Stimulated activated CD8-positive, alpha-beta memory T cell treated with anti-CD3 and anti-CD28 coated beads, Interleukin-7, amount 100 ng/mL, for 4 hours (primary cell): ENCODE measurements around the gene PKP1.

Experiments
- DNase-seq, 2 donors: peaks; one replicate each; pipeline ENCODE4 v3.0.0-alpha.2; 2020; ENCODE audit warnings: low read depth in 2 of 2

Gene PKP1

GRCh38 chr1:201307760-201308499, 24.6 kb downstream of the PKP1 start:
- no peak for DNase-seq

DNA sequence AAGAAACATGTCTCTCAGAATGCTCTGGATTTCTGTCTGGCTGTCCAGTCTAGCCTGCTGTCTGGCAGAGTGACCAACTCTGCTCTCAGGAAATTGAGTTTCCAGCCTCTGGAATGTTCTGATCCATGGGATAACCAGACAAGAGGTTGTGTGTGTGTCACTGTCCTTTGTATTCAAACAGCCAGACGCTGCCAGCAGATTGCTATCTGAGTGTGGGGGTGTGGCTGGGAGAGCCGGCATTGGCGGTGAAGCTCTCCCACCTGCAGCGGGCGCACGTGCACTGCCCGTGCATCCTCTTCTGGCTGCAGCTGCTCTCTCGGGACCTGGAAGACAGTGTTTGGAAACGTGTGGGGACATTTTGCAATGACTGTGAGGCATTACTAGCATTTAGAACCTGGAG, 26.1 kb downstream of the PKP1 start:
- DNase-seq = no peak

DNA sequence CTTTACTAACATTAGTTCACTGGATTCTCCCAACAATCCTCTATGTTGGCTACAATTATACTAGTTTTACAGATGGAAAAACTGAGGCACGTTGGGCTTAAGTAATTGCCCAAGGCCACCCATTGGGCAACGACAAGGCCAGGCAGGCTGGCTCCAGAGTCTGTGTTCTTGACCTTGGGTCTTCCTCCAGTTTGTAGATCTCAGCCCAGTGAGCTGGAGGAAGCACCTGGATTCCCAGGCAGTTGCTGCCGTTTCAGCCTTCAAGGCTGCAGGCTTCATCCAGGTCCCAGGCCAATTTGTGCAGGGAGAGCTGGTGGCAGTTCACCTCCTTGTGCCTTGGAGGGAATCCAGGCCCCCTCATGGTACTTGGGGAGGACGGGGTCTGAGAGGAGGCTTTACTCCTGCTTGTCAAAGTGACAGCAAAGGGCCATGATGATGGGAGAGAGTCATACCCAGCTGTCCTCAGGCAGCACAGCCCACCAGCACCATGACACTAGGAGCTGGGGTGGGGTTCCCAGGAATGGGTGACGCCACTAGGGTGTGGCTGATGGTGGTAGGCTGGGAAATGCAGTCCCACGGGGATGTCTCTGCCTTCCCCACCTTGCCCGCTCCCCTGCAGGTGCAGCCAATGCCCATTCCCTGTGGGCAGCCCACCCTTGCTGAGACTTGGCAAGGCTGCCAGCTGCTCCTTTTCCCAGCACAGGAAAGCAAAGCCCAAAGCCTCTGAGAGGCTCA, 27.1 kb downstream of the PKP1 start:
- DNase-seq = no peak

DNA sequence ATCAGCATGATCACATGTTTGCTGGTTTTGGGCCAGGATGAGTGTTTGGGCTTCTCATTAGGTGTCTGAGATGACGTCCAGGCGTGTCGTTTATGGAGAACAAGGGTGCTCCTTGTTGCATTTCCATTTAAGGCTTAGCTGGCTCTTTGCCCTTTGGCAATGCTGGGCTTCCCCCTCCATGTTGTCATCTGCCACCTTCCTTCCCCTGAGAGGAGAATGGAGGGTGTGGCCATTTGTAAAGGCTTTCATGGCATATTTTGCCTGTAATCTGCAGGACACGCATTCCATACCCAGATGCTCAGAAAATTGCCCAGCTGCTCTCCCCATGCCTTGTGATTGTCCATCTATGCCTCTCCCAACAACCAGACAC, 27.7 kb downstream of the PKP1 start:
- no peak for DNase-seq

DNA sequence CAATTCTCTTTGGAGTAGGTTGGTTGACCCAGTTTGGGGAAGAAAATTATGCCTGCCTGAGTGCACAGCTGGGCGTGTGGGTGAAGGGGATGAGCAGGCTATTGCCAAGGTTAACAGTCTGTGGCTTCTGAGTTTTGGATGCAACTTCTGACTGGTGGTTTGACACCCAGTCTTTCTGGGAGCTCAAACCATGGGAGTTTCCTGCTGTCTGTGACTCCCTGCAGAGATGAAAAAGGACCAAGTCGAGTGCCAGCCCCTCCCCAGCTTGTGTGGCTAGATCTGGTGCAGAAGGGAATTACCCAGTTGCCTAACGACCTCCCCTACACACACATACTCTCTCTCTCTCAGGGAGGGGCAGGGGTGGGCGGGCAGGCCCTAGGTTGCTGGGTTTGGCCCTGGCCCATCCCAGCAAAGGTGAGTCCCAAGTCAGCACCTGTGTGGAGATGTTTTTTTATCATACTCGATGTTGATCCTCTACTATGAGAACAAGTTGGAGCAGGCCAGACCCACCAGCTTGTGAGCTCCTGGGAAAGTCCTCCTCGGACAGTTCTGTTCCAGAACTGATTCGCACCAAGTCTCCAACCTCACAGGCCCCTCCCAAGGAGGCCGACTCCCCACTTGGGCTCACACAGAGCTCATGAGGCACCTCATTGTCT, 28.2 kb downstream of the PKP1 start:
- DNase-seq = no peak

DNA sequence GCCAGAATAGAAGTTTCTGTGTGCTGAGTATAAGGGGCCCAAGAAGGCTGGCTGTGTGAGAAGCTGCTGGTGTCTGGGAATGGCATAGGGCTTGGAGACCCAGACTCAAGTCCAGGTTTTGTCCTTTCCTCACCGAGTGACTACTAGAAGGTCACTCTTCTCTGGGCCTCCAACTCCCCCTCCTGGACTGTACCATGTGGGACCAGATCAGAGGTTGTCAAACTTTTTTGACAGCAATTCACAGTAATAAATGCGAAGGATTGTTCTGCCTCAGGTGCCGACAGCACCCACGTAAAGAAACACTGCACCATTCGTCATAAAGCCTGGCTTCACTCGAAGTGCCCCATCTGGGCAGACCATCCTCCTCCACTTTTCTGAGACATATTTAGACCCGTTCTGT, 29.0 kb downstream of the PKP1 start:
- DNase-seq = no peak

DNA sequence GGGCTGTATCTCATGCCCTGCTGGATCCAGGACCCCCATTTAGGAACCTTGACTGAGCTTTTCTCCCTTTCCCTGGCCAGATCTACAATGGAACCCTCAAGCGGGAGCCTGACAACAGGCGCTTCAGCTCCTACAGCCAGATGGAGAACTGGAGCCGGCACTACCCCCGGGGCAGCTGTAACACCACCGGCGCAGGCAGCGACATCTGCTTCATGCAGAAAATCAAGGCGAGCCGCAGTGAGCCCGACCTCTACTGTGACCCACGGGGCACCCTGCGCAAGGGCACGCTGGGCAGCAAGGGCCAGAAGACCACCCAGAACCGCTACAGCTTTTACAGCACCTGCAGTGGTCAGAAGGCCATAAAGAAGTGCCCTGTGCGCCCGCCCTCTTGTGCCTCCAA, 29.8 kb downstream of the PKP1 start:
- no peak for DNase-seq

GRCh38 chr1:201316556-201316955, 33.2 kb downstream of the PKP1 start:
- DNase-seq = no peak

GRCh38 chr1:201317551-201317950, 34.2 kb downstream of the PKP1 start:
- DNase-seq = no peak

- DNase-seq = no peak
These were observed 35.4 kb downstream of the PKP1 start for GRCh38 chr1:201318504-201319340.

GRCh38 chr1:201319631-201320030, 36.3 kb downstream of the PKP1 start:
- DNase-seq = no peak

DNA sequence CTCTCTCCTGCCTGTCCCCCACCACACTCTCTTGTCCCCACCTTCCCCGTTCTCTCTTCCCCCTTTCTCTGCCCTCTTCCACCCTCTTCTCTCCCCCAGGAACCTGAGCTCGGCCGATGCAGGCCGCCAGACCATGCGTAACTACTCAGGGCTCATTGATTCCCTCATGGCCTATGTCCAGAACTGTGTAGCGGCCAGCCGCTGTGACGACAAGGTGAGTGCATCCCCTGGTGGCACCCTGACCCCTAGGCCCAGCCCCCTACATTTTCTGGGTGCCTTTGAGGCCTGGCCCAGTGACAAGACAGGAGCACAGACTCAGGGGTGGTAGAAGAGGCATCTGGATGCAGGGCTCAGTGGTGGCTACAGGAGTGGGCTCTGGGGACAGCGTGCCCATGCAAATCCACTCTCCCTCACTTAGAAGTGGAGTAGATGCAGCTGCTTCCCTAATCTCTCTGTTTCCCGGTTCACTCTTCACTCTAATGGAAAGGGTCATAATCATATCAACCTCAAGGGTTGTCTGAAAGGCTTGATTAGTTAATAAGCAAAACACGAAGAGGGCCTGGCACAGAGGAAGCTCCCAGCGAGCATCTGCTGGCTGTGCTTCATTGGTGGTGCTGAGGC, 37.0 kb downstream of the PKP1 start:
- no peak for DNase-seq

GRCh38 chr1:201321826-201322390, 38.6 kb downstream of the PKP1 start:
- no peak for DNase-seq

- no peak for DNase-seq
These were observed 39.6 kb downstream of the PKP1 start for GRCh38 chr1:201322653-201323510.

- DNase-seq = no peak
These were observed 41.0 kb downstream of the PKP1 start for GRCh38 chr1:201324306-201324705.

- DNase-seq = no peak
These were observed 41.7 kb downstream of the PKP1 start for GRCh38 chr1:201324821-201325677.

GRCh38 chr1:201325678-201326060, 42.4 kb downstream of the PKP1 start:
- no peak for DNase-seq

DNA sequence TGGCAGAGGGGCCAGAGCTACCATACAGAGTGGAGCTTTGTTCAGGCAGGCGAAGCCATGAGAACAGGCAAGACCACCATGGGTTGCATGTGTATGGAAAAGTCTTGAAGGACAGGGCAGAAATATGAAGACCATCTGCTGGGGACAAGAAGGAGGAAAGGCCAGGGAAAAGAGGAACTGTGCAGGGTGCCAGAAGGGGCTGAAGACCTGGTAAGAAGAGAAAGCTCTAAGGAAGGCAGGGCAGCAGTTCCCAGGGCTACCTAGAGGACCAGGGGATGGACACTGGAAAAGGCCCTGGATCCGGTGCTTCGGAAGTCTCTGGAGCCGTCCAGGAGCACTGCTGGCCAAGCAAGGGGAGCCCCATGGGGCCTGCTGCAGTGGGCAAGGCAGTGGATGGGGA, 43.4 kb downstream of the PKP1 start:
- DNase-seq = no peak

DNA sequence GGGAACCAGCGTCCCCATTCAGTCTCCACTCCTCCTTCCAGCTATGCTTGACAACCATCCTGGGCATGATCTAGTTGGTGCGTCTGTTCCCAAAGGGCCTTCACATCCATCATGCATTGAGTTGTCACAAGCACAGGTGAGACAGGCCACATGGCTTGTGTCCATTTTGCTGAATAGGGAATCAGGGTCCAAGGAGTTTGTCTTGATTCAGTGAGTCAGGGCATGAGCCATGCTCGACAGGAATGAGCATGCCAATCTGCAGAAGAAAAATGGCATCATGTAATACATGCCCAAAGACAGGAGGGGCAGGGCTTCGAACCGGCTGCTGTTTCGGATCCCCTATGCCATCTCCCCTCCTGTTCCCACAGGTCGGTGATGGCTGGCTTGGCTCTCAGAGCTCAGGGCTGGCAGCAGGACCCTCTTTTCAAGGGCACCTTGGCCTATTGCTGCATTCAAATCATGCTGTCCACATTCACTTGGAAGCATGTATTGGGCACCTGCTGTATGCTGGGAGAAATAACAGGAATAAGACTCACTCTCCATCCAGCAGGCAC, 44.5 kb downstream of the PKP1 start:
- no peak for DNase-seq
